ENCODE data around the gene IER2. TPM values are rescaled to one million over a fixed set of nuclear protein-coding genes. Genes with fewer than 3 reads are reported as not detected.
A peak's percentile ranks its signal among the peaks of the same experiment; 100 is the strongest.

Gene IER2
- total and polyA plus RNA-seq, 9 of the 15 experiments (the other 6 are each of a cell fraction or from before 2014, with no cell fraction given) = 4.5 to 205 (median 23.7) TPM

DNA sequence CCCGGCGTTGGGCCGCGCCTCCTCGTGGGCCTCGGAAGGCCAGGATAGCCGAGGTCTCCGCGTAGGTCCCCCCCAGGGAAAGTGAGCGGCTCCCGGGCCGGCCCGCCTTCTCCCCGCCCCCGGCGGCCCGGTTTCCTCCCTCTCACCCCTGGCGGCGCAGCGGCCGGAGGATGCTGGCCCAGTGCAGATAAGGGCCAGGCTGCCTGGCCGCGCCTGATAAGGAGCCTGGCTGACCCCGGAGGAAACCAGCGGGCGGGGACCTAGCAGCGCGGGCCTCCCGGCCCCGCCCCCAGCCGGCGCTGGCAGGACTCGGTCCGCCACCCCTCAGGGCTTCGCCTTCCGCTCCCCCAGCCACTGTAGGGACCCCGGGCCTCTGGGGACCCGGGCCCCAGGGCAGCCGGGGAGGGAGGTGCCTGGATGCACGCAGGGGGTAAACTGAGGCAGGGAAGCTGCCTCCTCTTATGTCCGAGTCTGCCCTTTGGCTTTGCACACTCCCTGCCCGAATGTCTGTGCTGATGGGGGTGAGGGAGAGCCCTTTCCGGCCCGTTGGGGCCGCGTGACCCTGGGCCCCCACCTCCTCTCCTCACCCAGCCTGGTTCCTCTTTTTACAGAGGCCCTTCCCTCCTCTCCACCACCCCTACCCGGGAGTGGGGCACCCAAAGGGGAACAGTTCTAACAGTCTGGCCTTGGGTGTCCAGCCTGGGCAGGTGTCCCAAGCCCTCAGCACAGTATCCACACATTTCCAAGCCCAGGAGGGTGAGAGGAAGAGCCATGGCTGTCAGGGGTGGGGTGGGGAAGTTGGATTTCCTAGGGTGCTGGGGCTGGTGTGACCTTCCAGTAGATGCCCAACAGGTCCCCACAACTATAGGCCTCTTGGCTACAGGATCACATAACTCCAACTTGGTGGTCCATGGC lies 47.3 kb upstream of the IER2 start, which contains the start of gene LYL1 (continued):
- no peak for TF ChIP-seq ID3 (CRISPR knock-in tag; IDR thresholded peaks at IDR 0.05)
- peak; percentile 85 for TF ChIP-seq ID3 (tag; IDR thresholded peaks at IDR 0.05)
- no peak for TF ChIP-seq POLR3A (IDR thresholded peaks at IDR 0.05; ENCODE audit: borderline replicate concordance, extremely low read depth, insufficient read depth, insufficient read length)
- TF ChIP-seq DDX20 (tag; IDR thresholded peaks at IDR 0.05; ENCODE audit: low read depth) = no peak
- peak; percentile 26; the same call in 1 of the 2 replicates for TF ChIP-seq KDM2B (CRISPR knock-in tag; IDR thresholded peaks at IDR 0.05)
- peak; percentile 45 for TF ChIP-seq HNRNPK (IDR thresholded peaks at IDR 0.05; ENCODE audit: low read depth, low read length, poor library complexity, severe bottlenecking)
- peak; percentile 23; the same call in 1 of the 2 replicates for TF ChIP-seq IRF9 (tag; IDR thresholded peaks at IDR 0.05)
- TF ChIP-seq, protein P1, sequence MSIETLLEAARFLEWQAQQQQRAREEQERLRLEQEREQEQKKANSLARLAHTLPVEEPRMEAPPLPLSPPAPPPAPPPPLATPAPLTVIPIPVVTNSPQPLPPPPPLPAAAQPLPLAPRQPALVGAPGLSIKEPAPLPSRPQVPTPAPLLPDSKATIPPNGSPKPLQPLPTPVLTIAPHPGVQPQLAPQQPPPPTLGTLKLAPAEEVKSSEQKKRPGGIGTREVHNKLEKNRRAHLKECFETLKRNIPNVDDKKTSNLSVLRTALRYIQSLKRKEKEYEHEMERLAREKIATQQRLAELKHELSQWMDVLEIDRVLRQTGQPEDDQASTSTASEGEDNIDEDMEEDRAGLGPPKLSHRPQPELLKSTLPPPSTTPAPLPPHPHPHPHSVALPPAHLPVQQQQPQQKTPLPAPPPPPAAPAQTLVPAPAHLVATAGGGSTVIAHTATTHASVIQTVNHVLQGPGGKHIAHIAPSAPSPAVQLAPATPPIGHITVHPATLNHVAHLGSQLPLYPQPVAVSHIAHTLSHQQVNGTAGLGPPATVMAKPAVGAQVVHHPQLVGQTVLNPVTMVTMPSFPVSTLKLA (conservative IDR thresholded peaks at IDR 0.05) = peak; percentile 79 to 89
- TF ChIP-seq ZKSCAN1 (IDR thresholded peaks at IDR 0.05; ENCODE audit: low read depth, low read length) = peak; percentile 34; the same call in 1 of the 2 replicates
- TF ChIP-seq E4F1 (CRISPR knock-in tag; IDR thresholded peaks at IDR 0.05; ENCODE audit: borderline replicate concordance) = no peak
- no peak for TF ChIP-seq HDAC6 (IDR thresholded peaks at IDR 0.05; ENCODE audit: low read depth, low read length)
- peak; percentile 100 for TF ChIP-seq ARID1B (IDR thresholded peaks at IDR 0.05)
- TF ChIP-seq ZNF232 (CRISPR knock-in tag; IDR thresholded peaks at IDR 0.05) = no peak
- TF ChIP-seq PML (IDR thresholded peaks at IDR 0.05; ENCODE audit: low read length) = peak; percentile 98
- no peak for TF ChIP-seq ZKSCAN3 (CRISPR knock-in tag; IDR thresholded peaks at IDR 0.05)
- TF ChIP-seq IFI16 (CRISPR knock-in tag; IDR thresholded peaks at IDR 0.05) = 0 out of 2 replicates have a peak, but pooled peaks have one; percentile 12
- TF ChIP-seq HES1 (IDR thresholded peaks at IDR 0.05; ENCODE audit: low read depth) = peak; percentile 77
- TF ChIP-seq HMGN3 (IDR thresholded peaks at IDR 0.05; ENCODE audit: borderline replicate concordance, extremely low read depth, insufficient read length, low read depth, low read length) = peak; percentile 100
- TF ChIP-seq HDAC3 (IDR thresholded peaks at IDR 0.05; ENCODE audit: borderline replicate concordance, partially characterized antibody) = peak; percentile 94
